ENCODE measurements around the gene ATF7.
"Not testable (repeated sequence)": the region's sequence is repeated elsewhere in the genome, so short reads cannot be mapped to it uniquely, and the experiment has no call there.

ATF7 gene

GRCh38 chr12:53626702-53627169, 554 bp upstream of the ATF7 start:
- no peak for DNase-seq

- DNase-seq: no peak
Measured at GRCh38 chr12:53625373-53625945, 723 bp downstream of the ATF7 start.

- DNase-seq: no peak
Measured at GRCh38 chr12:53624956-53625355, 1.2 kb downstream of the ATF7 start.

GRCh38 chr12:53624458-53624857, 1.7 kb downstream of the ATF7 start:
- no peak for DNase-seq

GRCh38 chr12:53623548-53624385, 2.4 kb downstream of the ATF7 start:
- DNase-seq: peak; percentile 9 to 57

GRCh38 chr12:53622724-53623123, 3.5 kb downstream of the ATF7 start:
- DNase-seq: no peak

- no peak for DNase-seq
Measured at GRCh38 chr12:53618275-53618674, 7.9 kb downstream of the ATF7 start.

GRCh38 chr12:53617700-53618099, 8.5 kb downstream of the ATF7 start:
- DNase-seq: no peak

GRCh38 chr12:53616950-53617349, 9.2 kb downstream of the ATF7 start:
- DNase-seq: no peak

- DNase-seq: no peak
Measured at GRCh38 chr12:53613821-53614220, 12.4 kb downstream of the ATF7 start.

- no peak for DNase-seq
Measured at GRCh38 chr12:53612978-53613377, 13.2 kb downstream of the ATF7 start.

GRCh38 chr12:53611304-53611703, 14.9 kb downstream of the ATF7 start:
- DNase-seq: no peak

GRCh38 chr12:53606688-53607087, 19.5 kb downstream of the ATF7 start:
- DNase-seq: not testable (repeated sequence)

GRCh38 chr12:53604581-53604980, 21.6 kb downstream of the ATF7 start:
- no peak for DNase-seq

GRCh38 chr12:53603804-53604203, 22.4 kb downstream of the ATF7 start:
- DNase-seq: peak in 1 of 2 donors; percentile 38

GRCh38 chr12:53603196-53603595, 23.0 kb downstream of the ATF7 start:
- no peak for DNase-seq

- DNase-seq: peak in 1 of 2 donors; percentile 57
Measured at GRCh38 chr12:53602176-53602864, 23.9 kb downstream of the ATF7 start.

- peak; percentile 26 to 43 for DNase-seq
Measured at GRCh38 chr12:53601296-53601847, 24.8 kb downstream of the ATF7 start.

GRCh38 chr12:53600490-53601295, 25.5 kb downstream of the ATF7 start:
- DNase-seq: no peak

GRCh38 chr12:53599579-53599978, 26.6 kb downstream of the ATF7 start:
- no peak for DNase-seq

- not testable (repeated sequence) for DNase-seq
Measured at GRCh38 chr12:53598971-53599370, 27.2 kb downstream of the ATF7 start.

- no peak for DNase-seq
Measured at GRCh38 chr12:53596920-53597363, 29.2 kb downstream of the ATF7 start.

Measured in hippocampal formation (tissue), 2 donors.